ENCODE data around the gene TRAF2.

The TRAF2 gene

GRCh38 chr9:136907011-136907914, 20.9 kb downstream of the TRAF2 start:
- TF ChIP-seq MAX (IDR thresholded peaks at IDR 0.05; ENCODE audit: low read depth, low read length) (no peak), MYC (IDR thresholded peaks at IDR 0.05; ENCODE audit: low read depth, low read length) (no peak), POLR2A (IDR thresholded peaks at IDR 0.05; ENCODE audit: extremely low read depth, insufficient read length) (no peak), CTCF (IDR thresholded peaks at IDR 0.05; ENCODE audit: low read depth, low read length) (no peak)
- no peak overlapping the region for H3K4me3 ChIP-seq (ENCODE audit: low read depth, low read length)
- DNase-seq (ENCODE audit: low read depth), result no peak

GRCh38 chr9:136910197-136910900, 24.0 kb downstream of the TRAF2 start:
- TF ChIP-seq MYC (IDR thresholded peaks at IDR 0.05; ENCODE audit: low read depth, low read length) (no peak), CTCF (IDR thresholded peaks at IDR 0.05; ENCODE audit: low read depth, low read length) (no peak), POLR2A (IDR thresholded peaks at IDR 0.05; ENCODE audit: extremely low read depth, insufficient read length) (no peak), MAX (IDR thresholded peaks at IDR 0.05; ENCODE audit: low read depth, low read length) (no peak)
- H3K4me3 ChIP-seq (ENCODE audit: low read depth, low read length), result no peak overlapping the region
- DNase-seq (ENCODE audit: low read depth), result no peak

GRCh38 chr9:136910901-136911245, 24.6 kb downstream of the TRAF2 start:
- H3K4me3 ChIP-seq (ENCODE audit: low read depth, low read length), result no peak overlapping the region
- DNase-seq (ENCODE audit: low read depth), result no peak
- no peak for TF ChIP-seq MYC (IDR thresholded peaks at IDR 0.05; ENCODE audit: low read depth, low read length)
- no peak for TF ChIP-seq CTCF (IDR thresholded peaks at IDR 0.05; ENCODE audit: low read depth, low read length)

- no peak overlapping the region for H3K4me3 ChIP-seq (ENCODE audit: low read depth, low read length)
- TF ChIP-seq POLR2A (IDR thresholded peaks at IDR 0.05; ENCODE audit: extremely low read depth, insufficient read length) (no peak), MYC (IDR thresholded peaks at IDR 0.05; ENCODE audit: low read depth, low read length) (no peak), MAX (IDR thresholded peaks at IDR 0.05; ENCODE audit: low read depth, low read length) (no peak), CTCF (IDR thresholded peaks at IDR 0.05; ENCODE audit: low read depth, low read length) (no peak)
- DNase-seq (ENCODE audit: low read depth), result no peak
These were observed 27.6 kb downstream of the TRAF2 start for GRCh38 chr9:136913701-136914438.

- no peak overlapping the region for H3K4me3 ChIP-seq (ENCODE audit: low read depth, low read length)
- TF ChIP-seq POLR2A (IDR thresholded peaks at IDR 0.05; ENCODE audit: extremely low read depth, insufficient read length) (no peak), MYC (IDR thresholded peaks at IDR 0.05; ENCODE audit: low read depth, low read length) (no peak), MAX (IDR thresholded peaks at IDR 0.05; ENCODE audit: low read depth, low read length) (no peak), CTCF (IDR thresholded peaks at IDR 0.05; ENCODE audit: low read depth, low read length) (no peak)
- no peak for DNase-seq (ENCODE audit: low read depth)
These were observed 29.5 kb downstream of the TRAF2 start for GRCh38 chr9:136915632-136916329.
